GM23338 (cell line): ENCODE measurements around the gene SRCAP. TPM values are rescaled to one million over a fixed set of nuclear protein-coding genes. Genes with fewer than 3 reads are reported as not detected.

Experiments used
- ATAC-seq: fragments of 200-7000 bp; cut with Tn5 transposase; 3 replicates; pipeline ENCODE4 v1.9.1; 2020
- DNase-seq: peaks from one replicate; pipeline ENCODE4 v3.0.0-alpha.2; 2015; ENCODE audit warnings: low spot score
- H2AFZ ChIP-seq: fragments of 200-600 bp; sonication (generic); 2 replicates; pipeline ENCODE4 v1.8.0; 2016; ENCODE audit warnings: antibody characterized with exemption, mild to moderate bottlenecking, moderate library complexity
- H3F3A ChIP-seq: fragments of 200-600 bp; sonication (generic); replicated peaks from 2 replicates; pipeline ENCODE4 v1.8.0; 2017; ENCODE audit warnings: antibody characterized with exemption, mixed run types, low read depth
- H3K27ac ChIP-seq: fragments of 200-600 bp; sonication (generic); 2 replicates; pipeline ENCODE4 v1.6.1; 2016; ENCODE audit warnings: low read depth
- H3K27me3 ChIP-seq: fragments of 200-600 bp; sonication (generic); 2 replicates; pipeline ENCODE4 v1.8.0; 2016; ENCODE audit warnings: mild to moderate bottlenecking, mixed run types, moderate library complexity; ENCODE audit not compliant: insufficient read depth
- H3K36me3 ChIP-seq: fragments of 200-600 bp; sonication (generic); 2 replicates; pipeline ENCODE4 v1.8.0; 2016; ENCODE audit warnings: mild to moderate bottlenecking; ENCODE audit not compliant: insufficient read depth
- H3K4me1 ChIP-seq: fragments of 200-600 bp; sonication (generic); 2 replicates; pipeline ENCODE4 v1.8.0; 2016; ENCODE audit warnings: mild to moderate bottlenecking, moderate library complexity; ENCODE audit not compliant: insufficient read depth
- H3K4me2 ChIP-seq: fragments of 200-600 bp; sonication (generic); 2 replicates; pipeline ENCODE4 v1.7.1; 2017; ENCODE audit warnings: mixed run types
- H3K4me3 ChIP-seq: fragments of 200-600 bp; sonication (generic); 2 replicates; pipeline ENCODE4 v1.6.1; 2016; ENCODE audit warnings: mixed run types
- H3K79me2 ChIP-seq: fragments of 200-600 bp; sonication (generic); replicated peaks from 2 replicates; pipeline ENCODE4 v1.8.0; 2017; ENCODE audit warnings: mild to moderate bottlenecking; ENCODE audit not compliant: insufficient read depth
- H3K9me2 ChIP-seq: fragments of 200-600 bp; sonication (generic); 2 replicates; pipeline ENCODE4 v1.8.0; 2017; ENCODE audit not compliant: insufficient read depth
- H4K20me1 ChIP-seq: fragments of 200-600 bp; sonication (generic); replicated peaks from 2 replicates; pipeline ENCODE4 v1.8.0; 2017; ENCODE audit warnings: mild to moderate bottlenecking; ENCODE audit not compliant: insufficient read depth
- H3K27ac Mint-ChIP-seq: 2 replicates; pipeline ENCODE4 v1.8.0; 2020; ENCODE audit warnings: inconsistent platforms, mild to moderate bottlenecking, moderate library complexity, mixed read lengths
- H3K27me3 Mint-ChIP-seq: 3 replicates; pipeline ENCODE4 v1.8.0; 2022; ENCODE audit warnings: low read depth, mild to moderate bottlenecking, moderate library complexity, mixed read lengths, inconsistent platforms; ENCODE audit not compliant: insufficient read depth, poor library complexity
- H3K36me3 Mint-ChIP-seq: 3 replicates; pipeline ENCODE4 v1.8.0; 2021; ENCODE audit warnings: low read depth, mild to moderate bottlenecking, inconsistent platforms, moderate library complexity, mixed read lengths
- H3K4me1 Mint-ChIP-seq: 3 replicates; pipeline ENCODE4 v1.8.0; 2020; ENCODE audit warnings: mild to moderate bottlenecking, inconsistent platforms, mixed read lengths
- H3K4me3 Mint-ChIP-seq: 3 replicates; pipeline ENCODE4 v1.8.0; 2021; ENCODE audit warnings: moderate library complexity, mild to moderate bottlenecking, inconsistent platforms, mixed read lengths
- H3K9me3 Mint-ChIP-seq: 3 replicates; pipeline ENCODE4 v1.8.0; 2020; ENCODE audit warnings: moderate library complexity, mild to moderate bottlenecking, inconsistent platforms, mixed read lengths
- CREB1 ChIP-seq: fragments of 250-450 bp; sonication (Bioruptor Pico); IDR thresholded peaks from 2 replicates; pipeline ENCODE4 v1.5.0; 2020; ENCODE audit warnings: low read depth, mild to moderate bottlenecking, moderate library complexity
- EZH2phosphoT487 ChIP-seq: fragments of 200-600 bp; sonication (generic); IDR thresholded peaks from one replicate; pipeline ENCODE4 v1.8.1; 2018; ENCODE audit warnings: antibody characterized with exemption; ENCODE audit not compliant: unreplicated experiment
- JUNB ChIP-seq: IDR thresholded peaks from one replicate; pipeline ENCODE4 v1.6.1; 2016; ENCODE audit warnings: antibody characterized with exemption; ENCODE audit not compliant: unreplicated experiment
- NANOG ChIP-seq: IDR thresholded peaks from 2 replicates; pipeline ENCODE4 v1.6.1; 2016; ENCODE audit warnings: antibody characterized with exemption, borderline replicate concordance
- POLR2AphosphoS5 ChIP-seq: IDR thresholded peaks from 2 replicates; pipeline ENCODE4 v1.6.1; 2016; ENCODE audit warnings: antibody characterized with exemption, low read depth
- ZNF331 ChIP-seq: fragments of 250-450 bp; sonication (Bioruptor Pico); IDR thresholded peaks from 2 replicates; pipeline ENCODE4 v1.5.0; 2020; ENCODE audit warnings: low read depth, mild to moderate bottlenecking, moderate library complexity
- polyA plus RNA-seq: library from polyadenylated mRNA; unstranded; fragments of >200 nt; fragmentation: Nextera tagmentation; extraction: Ambion mirVana; gene quantifications from 2 replicates; pipeline ENCODE4 v1.2.1, GENCODE V29; 2016
- total RNA-seq: library from RNA; depleted of rRNA; stranded (reverse); fragments of >200 nt; shearing (Covaris generic); gene quantifications from 2 replicates; pipeline ENCODE4 v1.2.3, GENCODE V29; 2014
- TF ChIP-seq, protein P1 (sequence below), 2 experiments: fragments of 200-600 bp in 1 of 2; sonication (generic) in 1 of 2; conservative IDR thresholded peaks; 2 replicates each; pipeline versions ENCODE4 v1.5.1 to v1.6.1; 2016 to 2017; ENCODE audit warnings: antibody characterized with exemption in 2 of 2, low read depth in 2 of 2, mild to moderate bottlenecking in 2 of 2, moderate library complexity in 1 of 2
- TF ChIP-seq, protein P2 (sequence below): fragments of 250-450 bp; sonication (Bioruptor Pico); IDR thresholded peaks from 2 replicates; pipeline ENCODE4 v1.5.0; 2020; ENCODE audit warnings: mild to moderate bottlenecking, moderate library complexity
- TF ChIP-seq, protein P3 (sequence below): IDR thresholded peaks from 2 replicates; pipeline ENCODE4 v1.6.1; 2016; ENCODE audit warnings: antibody characterized with exemption

SRCAP gene
- total and polyA plus RNA-seq, 2 experiments from 2014 or later = 15.3 to 38.4 TPM

- peaks cover 16% of the 10 kb centered on the region for H3K4me1 Mint-ChIP-seq
Observed at GRCh38 chr16:30760001-30760559, 61.1 kb downstream of the SRCAP start.

DNA sequence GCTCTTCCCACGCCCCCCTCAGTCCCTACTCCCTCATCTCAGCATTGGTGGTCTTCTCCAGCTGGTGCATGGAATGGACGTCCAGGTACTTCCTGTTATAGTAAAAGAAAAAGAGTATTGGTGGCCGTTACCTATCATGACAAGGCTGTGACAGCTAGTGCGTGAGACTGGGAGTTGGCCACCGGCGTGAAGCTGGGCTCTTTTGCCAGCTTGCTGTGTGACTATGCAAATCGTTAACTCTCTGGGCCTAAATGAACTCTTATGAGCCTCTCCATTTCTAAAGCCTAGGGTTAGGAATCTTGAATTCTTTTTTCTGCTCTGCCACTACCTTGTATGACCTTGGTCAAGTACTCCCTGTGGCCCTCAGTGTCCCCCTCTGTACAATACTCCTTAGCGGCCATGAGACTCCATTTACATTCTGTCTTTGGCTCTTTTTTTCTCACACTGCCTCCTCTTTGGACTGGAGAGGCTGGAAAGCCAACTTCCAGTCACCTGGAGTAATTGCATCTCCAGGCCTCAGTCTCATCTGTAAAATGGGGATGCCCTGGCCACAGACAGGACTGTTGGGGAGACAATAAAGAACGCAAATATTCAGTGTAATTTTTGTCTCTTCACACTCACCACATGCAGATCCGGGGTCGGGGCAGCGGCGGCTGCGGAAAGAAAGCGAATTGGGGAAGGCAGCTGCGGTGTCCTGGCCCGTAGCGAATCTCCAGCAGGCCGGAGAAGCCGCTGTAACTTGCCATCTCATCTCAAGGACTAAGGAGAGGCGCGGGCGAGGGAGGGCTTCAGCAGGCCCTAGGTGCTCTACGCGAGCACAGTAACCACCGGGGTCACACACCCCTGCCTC lies 61.8 kb downstream of the SRCAP start:
- Histone ChIP-seq H3F3A (0 out of 2 replicates have a peak, but pooled peaks cover 7% of the 10 kb centered on the region), H3K36me3 (peaks cover 26% of the 10 kb centered on the region), H3K4me3 (peak overlapping the region; percentile 79), H3K27ac (no peak overlapping the region), H3K79me2 (peaks cover 24% of the 10 kb centered on the region), H2AFZ (peak overlapping the region; percentile 67), H3K4me2 (peak overlapping the region; percentile 88), H3K27me3 (no peaks in the 10 kb centered on the region), H3K9me2 (no peaks in the 10 kb centered on the region), H4K20me1 (peaks cover 20% of the 10 kb centered on the region), H3K4me1 (peaks cover 6% of the 10 kb centered on the region; the same call in 1 of the 2 replicates)
- Mint-ChIP-seq H3K27me3 (peaks cover 29% of the 10 kb centered on the region), H3K4me1 (peaks cover 16% of the 10 kb centered on the region), H3K4me3 (peak overlapping the region; percentile 95), H3K27ac (peak overlapping the region; percentile 33; the same call in 1 of the 2 replicates), H3K9me3 (no peaks in the 10 kb centered on the region; the same call in 2 of the 3 replicates), H3K36me3 (peaks cover 43% of the 10 kb centered on the region)
- DNase-seq (no peak), ATAC-seq (no peak)
- TF ChIP-seq, protein P1, sequence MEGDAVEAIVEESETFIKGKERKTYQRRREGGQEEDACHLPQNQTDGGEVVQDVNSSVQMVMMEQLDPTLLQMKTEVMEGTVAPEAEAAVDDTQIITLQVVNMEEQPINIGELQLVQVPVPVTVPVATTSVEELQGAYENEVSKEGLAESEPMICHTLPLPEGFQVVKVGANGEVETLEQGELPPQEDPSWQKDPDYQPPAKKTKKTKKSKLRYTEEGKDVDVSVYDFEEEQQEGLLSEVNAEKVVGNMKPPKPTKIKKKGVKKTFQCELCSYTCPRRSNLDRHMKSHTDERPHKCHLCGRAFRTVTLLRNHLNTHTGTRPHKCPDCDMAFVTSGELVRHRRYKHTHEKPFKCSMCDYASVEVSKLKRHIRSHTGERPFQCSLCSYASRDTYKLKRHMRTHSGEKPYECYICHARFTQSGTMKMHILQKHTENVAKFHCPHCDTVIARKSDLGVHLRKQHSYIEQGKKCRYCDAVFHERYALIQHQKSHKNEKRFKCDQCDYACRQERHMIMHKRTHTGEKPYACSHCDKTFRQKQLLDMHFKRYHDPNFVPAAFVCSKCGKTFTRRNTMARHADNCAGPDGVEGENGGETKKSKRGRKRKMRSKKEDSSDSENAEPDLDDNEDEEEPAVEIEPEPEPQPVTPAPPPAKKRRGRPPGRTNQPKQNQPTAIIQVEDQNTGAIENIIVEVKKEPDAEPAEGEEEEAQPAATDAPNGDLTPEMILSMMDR (conservative IDR thresholded peaks at IDR 0.05; ENCODE audit: low read depth in 2 of 2) = no peak
- TF ChIP-seq, protein P2, sequence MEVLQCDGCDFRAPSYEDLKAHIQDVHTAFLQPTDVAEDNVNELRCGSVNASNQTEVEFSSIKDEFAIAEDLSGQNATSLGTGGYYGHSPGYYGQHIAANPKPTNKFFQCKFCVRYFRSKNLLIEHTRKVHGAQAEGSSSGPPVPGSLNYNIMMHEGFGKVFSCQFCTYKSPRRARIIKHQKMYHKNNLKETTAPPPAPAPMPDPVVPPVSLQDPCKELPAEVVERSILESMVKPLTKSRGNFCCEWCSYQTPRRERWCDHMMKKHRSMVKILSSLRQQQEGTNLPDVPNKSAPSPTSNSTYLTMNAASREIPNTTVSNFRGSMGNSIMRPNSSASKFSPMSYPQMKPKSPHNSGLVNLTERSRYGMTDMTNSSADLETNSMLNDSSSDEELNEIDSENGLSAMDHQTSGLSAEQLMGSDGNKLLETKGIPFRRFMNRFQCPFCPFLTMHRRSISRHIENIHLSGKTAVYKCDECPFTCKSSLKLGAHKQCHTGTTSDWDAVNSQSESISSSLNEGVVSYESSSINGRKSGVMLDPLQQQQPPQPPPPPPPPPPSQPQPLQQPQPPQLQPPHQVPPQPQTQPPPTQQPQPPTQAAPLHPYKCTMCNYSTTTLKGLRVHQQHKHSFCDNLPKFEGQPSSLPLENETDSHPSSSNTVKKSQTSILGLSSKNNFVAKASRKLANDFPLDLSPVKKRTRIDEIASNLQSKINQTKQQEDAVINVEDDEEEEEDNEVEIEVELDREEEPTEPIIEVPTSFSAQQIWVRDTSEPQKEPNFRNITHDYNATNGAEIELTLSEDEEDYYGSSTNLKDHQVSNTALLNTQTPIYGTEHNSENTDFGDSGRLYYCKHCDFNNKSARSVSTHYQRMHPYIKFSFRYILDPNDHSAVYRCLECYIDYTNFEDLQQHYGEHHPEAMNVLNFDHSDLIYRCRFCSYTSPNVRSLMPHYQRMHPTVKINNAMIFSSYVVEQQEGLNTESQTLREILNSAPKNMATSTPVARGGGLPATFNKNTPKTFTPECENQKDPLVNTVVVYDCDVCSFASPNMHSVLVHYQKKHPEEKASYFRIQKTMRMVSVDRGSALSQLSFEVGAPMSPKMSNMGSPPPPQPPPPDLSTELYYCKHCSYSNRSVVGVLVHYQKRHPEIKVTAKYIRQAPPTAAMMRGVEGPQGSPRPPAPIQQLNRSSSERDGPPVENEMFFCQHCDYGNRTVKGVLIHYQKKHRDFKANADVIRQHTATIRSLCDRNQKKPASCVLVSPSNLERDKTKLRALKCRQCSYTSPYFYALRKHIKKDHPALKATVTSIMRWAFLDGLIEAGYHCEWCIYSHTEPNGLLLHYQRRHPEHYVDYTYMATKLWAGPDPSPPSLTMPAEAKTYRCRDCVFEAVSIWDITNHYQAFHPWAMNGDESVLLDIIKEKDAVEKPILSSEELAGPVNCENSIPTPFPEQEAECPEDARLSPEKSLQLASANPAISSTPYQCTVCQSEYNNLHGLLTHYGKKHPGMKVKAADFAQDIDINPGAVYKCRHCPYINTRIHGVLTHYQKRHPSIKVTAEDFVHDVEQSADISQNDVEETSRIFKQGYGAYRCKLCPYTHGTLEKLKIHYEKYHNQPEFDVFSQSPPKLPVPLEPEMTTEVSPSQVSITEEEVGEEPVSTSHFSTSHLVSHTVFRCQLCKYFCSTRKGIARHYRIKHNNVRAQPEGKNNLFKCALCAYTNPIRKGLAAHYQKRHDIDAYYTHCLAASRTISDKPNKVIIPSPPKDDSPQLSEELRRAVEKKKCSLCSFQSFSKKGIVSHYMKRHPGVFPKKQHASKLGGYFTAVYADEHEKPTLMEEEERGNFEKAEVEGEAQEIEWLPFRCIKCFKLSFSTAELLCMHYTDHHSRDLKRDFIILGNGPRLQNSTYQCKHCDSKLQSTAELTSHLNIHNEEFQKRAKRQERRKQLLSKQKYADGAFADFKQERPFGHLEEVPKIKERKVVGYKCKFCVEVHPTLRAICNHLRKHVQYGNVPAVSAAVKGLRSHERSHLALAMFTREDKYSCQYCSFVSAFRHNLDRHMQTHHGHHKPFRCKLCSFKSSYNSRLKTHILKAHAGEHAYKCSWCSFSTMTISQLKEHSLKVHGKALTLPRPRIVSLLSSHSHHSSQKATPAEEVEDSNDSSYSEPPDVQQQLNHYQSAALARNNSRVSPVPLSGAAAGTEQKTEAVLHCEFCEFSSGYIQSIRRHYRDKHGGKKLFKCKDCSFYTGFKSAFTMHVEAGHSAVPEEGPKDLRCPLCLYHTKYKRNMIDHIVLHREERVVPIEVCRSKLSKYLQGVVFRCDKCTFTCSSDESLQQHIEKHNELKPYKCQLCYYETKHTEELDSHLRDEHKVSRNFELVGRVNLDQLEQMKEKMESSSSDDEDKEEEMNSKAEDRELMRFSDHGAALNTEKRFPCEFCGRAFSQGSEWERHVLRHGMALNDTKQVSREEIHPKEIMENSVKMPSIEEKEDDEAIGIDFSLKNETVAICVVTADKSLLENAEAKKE (CRISPR knock-in tag) = no peak
- TF ChIP-seq CREB1 (CRISPR knock-in tag) = no peak
- no peak for TF ChIP-seq JUNB
- no peak for TF ChIP-seq ZNF331 (CRISPR knock-in tag)
- TF ChIP-seq, protein P3, sequence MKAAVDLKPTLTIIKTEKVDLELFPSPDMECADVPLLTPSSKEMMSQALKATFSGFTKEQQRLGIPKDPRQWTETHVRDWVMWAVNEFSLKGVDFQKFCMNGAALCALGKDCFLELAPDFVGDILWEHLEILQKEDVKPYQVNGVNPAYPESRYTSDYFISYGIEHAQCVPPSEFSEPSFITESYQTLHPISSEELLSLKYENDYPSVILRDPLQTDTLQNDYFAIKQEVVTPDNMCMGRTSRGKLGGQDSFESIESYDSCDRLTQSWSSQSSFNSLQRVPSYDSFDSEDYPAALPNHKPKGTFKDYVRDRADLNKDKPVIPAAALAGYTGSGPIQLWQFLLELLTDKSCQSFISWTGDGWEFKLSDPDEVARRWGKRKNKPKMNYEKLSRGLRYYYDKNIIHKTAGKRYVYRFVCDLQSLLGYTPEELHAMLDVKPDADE = no peak

More at GRCh38 chr16:30760001-30760559, 61.1 kb downstream of the SRCAP start:
- ATAC-seq (no peak), DNase-seq (no peak)
- peaks cover 6% of the 10 kb centered on the region; the same call in 1 of the 2 replicates for H3K4me1 ChIP-seq
- peaks cover 20% of the 10 kb centered on the region for H4K20me1 ChIP-seq
- H3K4me3 Mint-ChIP-seq = peak overlapping the region; percentile 95
- H3K27me3 Mint-ChIP-seq = peaks cover 29% of the 10 kb centered on the region
- no peak overlapping the region for H3K4me3 ChIP-seq
- H3K27ac ChIP-seq = no peak overlapping the region
- H3F3A ChIP-seq = 0 out of 2 replicates have a peak, but pooled peaks cover 7% of the 10 kb centered on the region
- no peak overlapping the region for H3K4me2 ChIP-seq
- TF ChIP-seq EZH2phosphoT487 (no peak), POLR2AphosphoS5 (no peak), NANOG (no peak), CREB1 (CRISPR knock-in tag) (no peak)
- TF ChIP-seq, protein P3 = no peak
- no peaks in the 10 kb centered on the region for H3K9me2 ChIP-seq
- peaks cover 25% of the 10 kb centered on the region for H3K36me3 ChIP-seq
- no peak overlapping the region for H2AFZ ChIP-seq
- H3K36me3 Mint-ChIP-seq = peaks cover 40% of the 10 kb centered on the region
- H3K79me2 ChIP-seq = peaks cover 24% of the 10 kb centered on the region
- no peak overlapping the region for H3K27ac Mint-ChIP-seq
- no peaks in the 10 kb centered on the region for H3K27me3 ChIP-seq
- no peaks in the 10 kb centered on the region; the same call in 2 of the 3 replicates for H3K9me3 Mint-ChIP-seq
